Putamen (tissue), 1 donor: ENCODE results near the gene RNF5.

Source experiments
- DNase-seq: peaks from one replicate; pipeline ENCODE4 v3.0.0-alpha.2; 2016; ENCODE audit warnings: low spot score

Gene RNF5

GRCh38 chr6:32151863-32152768, 26.1 kb upstream of the RNF5 start, which contains the start of gene PRRT1:
PRRT1 (minus strand) TSS chr6:32151939; CDS start chr6:32151827, 112 bp downstream.
- DNase-seq: peak; percentile 52

DNA sequence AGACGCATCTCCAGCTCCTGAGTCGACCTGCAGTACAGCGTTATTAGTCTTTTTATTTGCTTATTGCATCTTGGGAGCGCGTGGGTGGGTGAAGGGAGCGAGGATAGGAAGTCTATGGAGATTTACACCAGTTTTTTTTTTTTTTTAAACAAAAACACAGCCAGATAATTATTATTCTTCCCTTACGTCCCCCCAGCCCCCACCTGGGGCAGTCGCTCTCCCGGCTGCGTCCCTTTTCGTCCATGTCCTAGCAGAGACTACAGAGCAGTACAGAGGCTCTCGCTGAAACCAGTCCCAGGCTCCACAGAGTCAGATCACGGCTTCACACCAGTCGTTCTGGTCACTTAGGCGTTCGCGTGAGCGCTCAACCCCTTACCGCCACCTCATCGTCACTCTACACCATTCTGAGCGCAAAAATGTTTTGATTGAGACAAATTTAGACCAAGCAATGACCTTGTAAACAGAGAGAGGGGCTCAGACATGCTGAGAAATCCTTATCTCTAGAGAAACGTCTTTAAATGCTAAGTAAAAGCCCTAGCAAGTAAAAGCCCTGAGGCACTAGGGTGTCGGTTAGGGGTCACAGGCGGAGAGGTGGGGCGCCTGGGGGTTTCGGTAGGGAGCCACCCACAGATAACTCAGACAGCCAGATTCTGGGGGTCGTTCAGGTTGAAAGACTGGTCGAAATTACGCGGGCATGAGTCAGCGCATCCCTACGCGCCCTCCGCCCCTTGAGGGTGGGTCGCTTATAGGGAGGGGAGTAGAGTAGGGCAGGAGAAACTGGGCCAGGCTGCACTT, 25.2 kb upstream of the RNF5 start:
- DNase-seq: no peak

DNA sequence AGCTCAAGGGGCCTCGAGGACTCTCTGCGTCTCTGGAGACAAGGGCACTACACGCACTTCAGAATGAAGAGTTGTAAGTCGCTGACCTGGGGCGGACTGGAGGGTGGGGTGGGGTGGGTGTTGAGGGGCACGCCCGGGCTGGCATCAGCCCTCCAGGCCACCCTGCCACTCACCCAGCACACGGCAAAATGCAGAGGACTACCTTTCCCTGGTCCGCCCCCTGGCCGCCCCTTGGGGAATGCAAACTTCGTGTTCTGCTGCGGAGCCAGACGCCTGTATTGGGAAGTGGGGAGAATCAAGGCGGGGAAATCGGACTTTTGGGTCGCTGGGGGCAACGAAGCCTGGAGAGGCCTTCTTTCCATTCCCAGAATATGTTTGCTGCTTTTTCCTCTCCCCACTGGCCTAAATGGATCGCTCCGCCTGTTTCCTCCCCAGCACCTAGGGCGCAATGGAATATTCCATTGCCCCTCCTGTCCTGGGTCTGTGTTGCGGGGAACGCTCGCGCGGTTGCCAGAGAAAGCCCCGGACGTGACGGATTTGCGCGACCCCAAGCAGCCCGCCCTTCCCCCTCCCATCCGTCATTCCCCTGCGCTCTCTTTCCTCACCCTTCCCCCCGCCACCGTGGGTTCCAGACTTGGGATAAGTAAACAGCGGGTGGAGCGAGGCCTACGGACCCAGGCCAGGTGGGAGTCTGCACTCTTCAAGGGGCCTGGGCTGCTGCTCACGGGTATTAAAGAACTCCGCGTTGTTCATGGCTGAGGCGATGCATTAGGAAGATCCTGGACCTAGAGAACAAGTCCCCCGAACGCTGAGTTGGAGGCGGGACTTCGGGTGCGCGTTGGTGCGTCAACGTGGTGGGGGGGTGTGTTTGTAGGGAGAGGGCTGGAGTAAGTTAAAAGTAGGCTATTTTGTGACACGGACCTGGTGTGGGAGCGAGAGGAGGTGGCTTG, 24.4 kb upstream of the RNF5 start, which contains the start of gene PPT2:
Gene PPT2, plus strand, starts transcription at position 578 of the 950 bp plus-strand sequence. CDS start 454 bp downstream, outside the sequence.
- peak; percentile 94 for DNase-seq

- DNase-seq: peak; percentile 53
These were observed 23.6 kb upstream of the RNF5 start for GRCh38 chr6:32154514-32155161.

GRCh38 chr6:32156891-32157290, 21.3 kb upstream of the RNF5 start:
- DNase-seq: no peak

DNA sequence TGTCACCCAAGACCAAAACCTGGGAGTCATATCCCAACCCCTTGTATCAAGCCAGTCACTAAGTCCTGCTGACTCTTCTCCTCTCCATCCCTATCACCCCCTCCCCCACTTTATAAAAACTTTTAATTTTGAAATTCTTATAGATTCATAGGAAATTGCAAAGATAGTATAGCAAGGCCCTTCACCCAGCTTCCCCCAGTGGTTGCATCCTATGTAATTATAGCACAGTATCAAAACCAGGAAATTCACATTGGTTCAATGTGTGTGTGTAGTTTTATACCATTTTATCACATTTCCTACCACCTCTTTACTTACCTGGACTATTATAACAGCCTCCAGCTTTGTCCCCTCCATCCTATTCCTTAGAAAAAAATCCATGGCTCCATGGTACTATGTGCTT, 20.2 kb upstream of the RNF5 start:
- no peak for DNase-seq

DNA sequence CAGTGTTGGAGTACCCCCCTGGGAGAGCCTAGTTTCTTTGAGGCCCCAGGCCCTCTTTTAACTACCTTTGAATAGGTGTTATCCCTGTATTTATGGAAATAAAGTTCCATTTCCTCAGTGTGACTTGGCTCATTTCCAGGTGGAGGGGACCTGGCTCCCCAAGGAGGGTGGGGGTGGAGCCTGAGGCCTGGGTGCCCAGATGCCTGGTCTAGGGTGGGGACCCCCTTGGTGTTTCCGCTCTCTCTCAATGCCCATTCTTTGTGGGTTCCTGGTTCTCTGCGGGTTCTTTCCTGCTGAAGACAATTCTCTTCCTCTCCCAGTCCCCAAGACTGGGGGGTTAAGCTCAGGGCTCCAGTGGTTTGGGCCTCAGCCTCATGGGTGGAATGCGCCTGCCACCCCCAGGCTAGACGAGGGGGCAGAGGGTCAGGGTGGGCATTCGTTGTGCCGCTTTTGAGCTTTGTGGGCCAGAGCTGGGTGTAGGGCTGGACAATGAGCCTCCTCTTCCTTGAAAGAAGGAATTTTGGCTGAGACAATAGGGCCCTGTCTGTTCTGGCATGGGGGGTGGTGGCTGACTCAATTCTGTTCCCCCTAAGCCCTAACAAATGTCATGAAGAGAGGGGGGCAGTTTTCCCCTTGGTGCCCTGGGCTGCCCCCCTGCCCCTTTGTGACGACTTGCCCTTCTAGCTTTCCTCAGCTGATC, 14.5 kb upstream of the RNF5 start:
- DNase-seq: peak; percentile 70

GRCh38 chr6:32164295-32164694, 13.9 kb upstream of the RNF5 start, which contains the start of gene EGFL8:
EGFL8 (plus strand) TSS chr6:32164595; CDS start chr6:32166166, 1,571 bp downstream.
- DNase-seq: no peak

DNA sequence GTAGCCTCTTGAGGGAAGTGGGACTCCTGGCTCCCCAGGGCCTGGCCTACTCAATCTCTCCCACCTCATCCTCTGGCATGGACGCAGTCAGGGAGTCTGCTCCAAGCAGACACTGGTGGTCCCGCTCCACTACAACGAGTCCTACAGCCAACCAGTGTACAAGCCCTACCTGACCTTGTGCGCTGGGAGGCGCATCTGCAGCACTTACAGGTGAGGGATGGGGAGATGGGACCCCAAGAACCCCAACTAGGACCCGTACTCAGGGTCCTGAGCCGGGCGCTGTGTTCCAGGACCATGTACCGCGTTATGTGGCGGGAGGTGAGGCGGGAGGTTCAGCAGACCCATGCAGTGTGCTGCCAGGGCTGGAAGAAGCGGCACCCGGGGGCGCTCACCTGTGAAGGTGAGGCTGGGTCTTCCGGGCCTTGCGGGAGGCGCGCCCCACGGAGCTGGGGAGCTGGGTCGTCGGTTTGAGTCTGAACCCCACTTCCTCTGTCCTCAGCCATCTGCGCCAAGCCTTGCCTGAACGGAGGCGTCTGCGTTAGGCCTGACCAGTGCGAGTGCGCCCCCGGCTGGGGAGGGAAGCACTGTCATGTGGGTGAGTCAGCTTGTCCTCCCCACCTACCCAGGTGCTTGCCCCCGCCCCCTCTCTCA, 11.7 kb upstream of the RNF5 start:
- DNase-seq: no peak

DNA sequence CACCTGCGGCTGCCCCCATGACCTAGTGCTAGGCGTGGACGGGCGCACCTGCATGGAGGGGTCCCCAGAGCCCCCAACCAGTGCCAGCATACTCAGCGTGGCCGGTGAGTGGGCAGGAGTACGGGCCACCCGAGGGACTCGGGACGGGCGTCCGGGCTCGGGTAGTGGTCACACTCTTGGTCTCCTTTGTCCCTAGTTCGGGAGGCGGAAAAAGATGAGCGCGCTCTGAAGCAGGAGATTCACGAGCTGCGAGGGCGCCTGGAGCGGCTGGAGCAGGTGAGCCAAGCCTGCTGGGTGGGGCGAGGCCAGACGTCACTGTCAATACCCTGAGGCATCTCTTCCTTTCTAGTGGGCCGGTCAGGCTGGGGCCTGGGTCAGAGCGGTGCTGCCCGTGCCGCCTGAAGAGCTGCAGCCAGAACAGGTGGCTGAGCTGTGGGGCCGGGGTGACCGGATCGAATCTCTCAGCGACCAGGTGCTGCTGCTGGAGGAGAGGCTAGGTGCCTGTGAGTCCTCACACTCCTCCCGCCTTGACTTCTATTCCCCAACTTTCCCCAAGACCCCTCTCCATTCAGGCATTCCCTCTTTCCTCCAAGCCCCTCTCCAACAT, 10.9 kb upstream of the RNF5 start:
- no peak for DNase-seq

GRCh38 chr6:32167761-32168262, 10.4 kb upstream of the RNF5 start:
- DNase-seq: no peak

DNA sequence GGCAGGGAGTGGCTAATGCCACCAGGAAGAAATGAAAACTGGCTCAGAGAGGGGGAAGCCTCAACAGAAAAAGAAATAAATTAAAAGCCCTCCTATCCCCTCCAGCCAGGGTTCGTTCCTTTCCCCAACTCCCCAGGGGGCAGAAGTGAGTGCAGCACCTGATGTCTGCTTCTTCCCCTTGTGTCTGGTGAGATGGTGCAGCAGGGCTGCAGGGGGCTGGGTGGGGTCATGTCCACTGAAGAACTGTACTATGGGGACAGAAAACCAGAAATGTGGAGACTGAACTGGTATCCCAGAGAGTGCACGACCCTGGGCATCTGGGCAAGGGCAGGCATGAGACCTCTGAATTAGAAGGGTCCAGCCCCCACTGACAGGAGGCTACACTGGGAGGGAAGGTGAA, 9.9 kb upstream of the RNF5 start:
- no peak for DNase-seq

DNA sequence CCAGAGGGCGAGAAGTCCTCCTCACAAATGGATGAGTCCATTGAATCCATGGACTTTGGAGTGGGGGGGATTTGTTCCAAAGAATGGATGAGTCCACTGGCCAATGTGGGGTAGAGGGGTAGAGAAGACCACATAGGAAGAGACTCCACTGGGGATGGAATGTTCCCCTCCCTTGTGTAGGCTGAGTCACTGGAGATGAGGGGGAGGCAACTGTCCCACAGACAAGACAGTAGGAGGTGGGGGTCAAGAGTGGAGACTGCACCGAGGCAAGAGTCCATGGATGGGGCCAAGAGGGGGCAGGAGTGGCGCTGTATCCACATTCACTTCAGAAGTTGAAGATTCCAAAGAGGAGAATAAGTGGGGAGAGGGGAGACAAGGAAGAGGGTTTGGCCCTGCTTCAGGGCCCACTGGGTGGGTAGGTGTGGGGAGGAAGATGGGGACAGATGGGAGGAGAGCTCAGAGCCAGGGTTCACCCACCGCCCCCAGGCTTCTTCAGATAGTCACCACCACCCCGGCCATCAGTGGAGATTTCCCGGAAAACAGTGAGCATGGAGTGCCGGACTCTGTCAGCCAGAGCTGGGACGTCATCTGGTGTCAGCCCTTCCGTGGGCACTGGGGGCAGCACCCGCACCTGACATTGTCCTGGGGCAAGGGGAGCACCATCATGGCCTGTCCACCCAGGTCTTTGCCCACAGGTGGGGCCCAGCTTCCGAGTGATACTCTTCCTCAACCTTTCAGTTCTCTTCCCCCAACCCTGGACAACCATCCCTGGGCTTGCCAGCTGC, 9.2 kb upstream of the RNF5 start:
- no peak for DNase-seq

- no peak for DNase-seq
These were observed 7.9 kb upstream of the RNF5 start for GRCh38 chr6:32170294-32170693.

GRCh38 chr6:32171234-32171633, 7.0 kb upstream of the RNF5 start:
- no peak for DNase-seq

GRCh38 chr6:32173051-32173727, 5.0 kb upstream of the RNF5 start:
- no peak for DNase-seq

DNA sequence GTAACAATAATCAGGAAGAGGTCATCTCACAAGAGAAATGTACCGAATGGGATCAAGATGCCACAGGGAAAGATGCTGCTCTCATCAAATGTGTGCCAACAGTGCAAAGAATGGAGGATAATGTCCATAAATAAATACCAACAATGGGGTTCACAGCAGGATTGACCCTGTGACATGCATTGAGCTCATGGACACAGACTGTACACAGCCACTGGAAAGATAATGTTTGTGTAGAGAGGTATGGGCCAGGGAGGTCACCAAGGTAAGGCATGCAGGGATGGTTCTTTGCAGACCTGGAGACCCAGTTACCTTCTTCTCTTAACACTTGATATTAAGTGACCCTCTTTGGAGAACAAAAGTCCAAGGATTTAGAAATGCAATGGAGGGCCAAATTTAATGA, 3.8 kb upstream of the RNF5 start:
- DNase-seq: no peak

- no peak for DNase-seq
These were observed 2.9 kb upstream of the RNF5 start for GRCh38 chr6:32175322-32175710.
